SK-N-SH (cell line): ENCODE results near the gene SPG7. TPM values are rescaled to one million over a fixed set of nuclear protein-coding genes. Genes with fewer than 3 reads are reported as not detected.

Experiments
- CTCF ChIA-PET: fragments of 300-600, 350-600 bp; formaldehyde crosslinking; extraction: SDS; loops from one replicate; lab custom pipeline; 2021; lab: Yijun Ruan, JAX
- POLR2A ChIA-PET: fragments of 350-600 bp; sonication (Branson Sonifier 250); formaldehyde crosslinking; extraction: SDS; loops from one replicate; lab custom pipeline; 2020; ENCODE audit warnings: antibody characterized with exemption, inconsistent platforms; lab: Yijun Ruan, JAX
- DNase-seq: peaks from one replicate; pipeline ENCODE4 v3.0.0; 2012
- H2AFZ ChIP-seq: fragments of 200-600 bp; sonication (generic); 2 replicates; pipeline ENCODE4 v1.8.1; 2016; ENCODE audit warnings: antibody characterized with exemption, mild to moderate bottlenecking, low read depth
- H3F3A ChIP-seq: fragments of 200-600 bp; sonication (generic); replicated peaks from 2 replicates; pipeline ENCODE3; 2016; ENCODE audit warnings: antibody characterized with exemption, mild to moderate bottlenecking; ENCODE audit not compliant: insufficient read depth
- H3K27ac ChIP-seq, 2 experiments: fragments of 200-500 bp in 1 of 2; fragments of 200-600 bp in 1 of 2; sonication (Bioruptor generic) in 1 of 2; sonication (generic), shearing (Covaris generic) in 1 of 2; 2 replicates each; pipeline versions ENCODE4 v1.5.1 to v1.6.1; 2014 to 2016; ENCODE audit warnings: low read depth in 2 of 2, inconsistent platforms in 1 of 2, low read length in 1 of 2, mild to moderate bottlenecking in 1 of 2, mixed read lengths in 1 of 2
- H3K27me3 ChIP-seq: fragments of 200-600 bp; sonication (generic), shearing (Covaris generic); 2 replicates; pipeline ENCODE4 v1.6.1; 2016; ENCODE audit warnings: mixed run types; ENCODE audit not compliant: insufficient read depth
- H3K36me3 ChIP-seq, 2 experiments: fragments of 200-500 bp in 1 of 2; fragments of 200-600 bp in 1 of 2; sonication (Bioruptor generic) in 1 of 2; sonication (generic) in 1 of 2; replicated peaks in 1 of 2; 2 replicates each; pipeline versions ENCODE3 to v1.5.1; 2014 to 2016; ENCODE audit warnings: low read length in 1 of 2, mild to moderate bottlenecking in 1 of 2; ENCODE audit not compliant: insufficient read depth in 2 of 2, control insufficient read depth in 1 of 2
- H3K4me1 ChIP-seq, 2 experiments: fragments of 200-500 bp in 1 of 2; fragments of 200-600 bp in 1 of 2; sonication (Bioruptor generic) in 1 of 2; sonication (generic), shearing (Covaris generic) in 1 of 2; 2 replicates each; pipeline versions ENCODE4 v1.5.1 to v1.6.1; 2014 to 2016; ENCODE audit warnings: low read depth in 1 of 2, low read length in 1 of 2, mixed run types in 1 of 2; ENCODE audit not compliant: insufficient read depth in 2 of 2, control insufficient read depth in 1 of 2
- H3K4me2 ChIP-seq: fragments of 200-600 bp; sonication (generic), shearing (Covaris generic); 2 replicates; pipeline ENCODE4 v1.6.1; 2017; ENCODE audit warnings: mixed run types
- H3K4me3 ChIP-seq, 2 experiments: fragments of 200-500 bp in 1 of 2; fragments of 200-600 bp in 1 of 2; sonication (Bioruptor generic) in 1 of 2; sonication (generic), shearing (Covaris generic) in 1 of 2; 2 replicates each; pipeline versions ENCODE4 v1.5.1 to v1.8.1; 2014 to 2016; ENCODE audit warnings: low read depth in 2 of 2, inconsistent platforms in 1 of 2, low read length in 1 of 2, mild to moderate bottlenecking in 1 of 2, mixed read lengths in 1 of 2, moderate library complexity in 1 of 2
- H3K79me2 ChIP-seq: fragments of 200-600 bp; sonication (generic); 2 replicates; pipeline ENCODE4 v1.8.1; 2017; ENCODE audit warnings: mild to moderate bottlenecking; ENCODE audit not compliant: insufficient read depth
- H3K9ac ChIP-seq: fragments of 200-600 bp; sonication (generic); 2 replicates; pipeline ENCODE4 v1.6.1; 2017; ENCODE audit warnings: mixed run types
- H3K9me2 ChIP-seq: fragments of 200-600 bp; sonication (generic); 2 replicates; pipeline ENCODE4 v1.6.1; 2017; ENCODE audit warnings: mixed run types
- H3K9me3 ChIP-seq: fragments of 200-600 bp; sonication (generic); 2 replicates; pipeline ENCODE4 v1.6.1; 2017; ENCODE audit warnings: mixed run types, mild to moderate bottlenecking, moderate library complexity
- H4K20me1 ChIP-seq: fragments of 200-600 bp; sonication (generic); 2 replicates; pipeline ENCODE4 v1.6.1; 2017; ENCODE audit warnings: mild to moderate bottlenecking, mixed run types; ENCODE audit not compliant: insufficient read depth
- ELF1 ChIP-seq: IDR thresholded peaks from 2 replicates; pipeline ENCODE4 v1.4.0; 2012
- EZH2phosphoT487 ChIP-seq: fragments of 200-600 bp; sonication (generic); IDR thresholded peaks from 2 replicates; pipeline ENCODE4 v1.6.1; 2017; ENCODE audit warnings: low read depth, mixed run types, mild to moderate bottlenecking, antibody characterized with exemption, moderate library complexity, borderline replicate concordance
- FOSL2 ChIP-seq: IDR thresholded peaks from 2 replicates; pipeline ENCODE4 v1.4.0; 2012; ENCODE audit warnings: low read depth, mild to moderate bottlenecking, moderate library complexity, borderline replicate concordance
- FOXJ3 ChIP-seq: sonication (generic); formaldehyde crosslinking; IDR thresholded peaks from 2 replicates; pipeline ENCODE4 v1.5.1; 2020; ENCODE audit warnings: mild to moderate bottlenecking, missing genetic modification reagents
- GABPA ChIP-seq: IDR thresholded peaks from 2 replicates; pipeline ENCODE4 v1.4.0; 2012; ENCODE audit warnings: low read depth, mild to moderate bottlenecking
- GATA2 ChIP-seq: sonication (generic); formaldehyde crosslinking; IDR thresholded peaks from 2 replicates; pipeline ENCODE4 v1.5.0; 2020; ENCODE audit warnings: mild to moderate bottlenecking, missing genetic modification reagents
- NRF1 ChIP-seq: IDR thresholded peaks from 2 replicates; pipeline ENCODE4 v1.6.1; 2012; ENCODE audit warnings: low read depth, mild to moderate bottlenecking, low read length
- RAD21 ChIP-seq: IDR thresholded peaks from 2 replicates; pipeline ENCODE4 v1.6.1; 2012; ENCODE audit warnings: mild to moderate bottlenecking, low read length
- RXRA ChIP-seq: IDR thresholded peaks from 2 replicates; pipeline ENCODE4 v1.4.0; 2012; ENCODE audit warnings: low read depth, mild to moderate bottlenecking, borderline replicate concordance
- SMC3 ChIP-seq: IDR thresholded peaks from 2 replicates; pipeline ENCODE4 v1.6.1; 2012; ENCODE audit warnings: low read depth, low read length, improper control_type of control experiment
- TAF1 ChIP-seq: IDR thresholded peaks from 2 replicates; pipeline ENCODE4 v1.6.1; 2012; ENCODE audit warnings: low read depth, mild to moderate bottlenecking, low read length, moderate library complexity, borderline replicate concordance
- TEAD4 ChIP-seq: IDR thresholded peaks from 2 replicates; pipeline ENCODE4 v1.4.0; 2012; ENCODE audit warnings: mild to moderate bottlenecking, borderline replicate concordance; ENCODE audit not compliant: insufficient read depth
- YY1 ChIP-seq: IDR thresholded peaks from 2 replicates; pipeline ENCODE4 v1.4.0; 2012; ENCODE audit warnings: low read depth, mild to moderate bottlenecking
- WGBS: methylation state at CpG from one replicate; pipeline ENCODE4 v1.1.6; 2017; ENCODE audit warnings: low lambda C conversion rate; 5-methylcytosine and 5-hydroxymethylcytosine counted together
- polyA plus RNA-seq, 3 experiments: library from polyadenylated mRNA; depleted of rRNA; stranded (reverse); fragments of >200 nt; gene quantifications; 2 replicates each; pipeline ENCODE4 v1.2.3, GENCODE V29; 2012
- TF ChIP-seq, protein P1 (sequence below): fragments of 200-600 bp; sonication (generic); IDR thresholded peaks from 2 replicates; pipeline ENCODE4 v1.6.1; 2017; ENCODE audit warnings: antibody characterized with exemption, mild to moderate bottlenecking, moderate library complexity
- TF ChIP-seq, protein P2 (sequence below): IDR thresholded peaks from 2 replicates; pipeline ENCODE4; 2012
- TF ChIP-seq, protein P3 (sequence below): fragments of 150-350 bp; IDR thresholded peaks from 2 replicates; pipeline ENCODE4 v1.6.1; 2017; ENCODE audit warnings: antibody characterized with exemption, low read length, low read depth, borderline replicate concordance
- TF ChIP-seq, protein P4 (sequence below): IDR thresholded peaks from 2 replicates; pipeline ENCODE4 v1.6.1; 2012; ENCODE audit warnings: mild to moderate bottlenecking, low read depth, low read length, moderate library complexity
- TF ChIP-seq, protein P5 (sequence below): IDR thresholded peaks from 2 replicates; pipeline ENCODE4 v1.4.0; 2012; ENCODE audit warnings: low read depth
- TF ChIP-seq, protein P6 (sequence below): IDR thresholded peaks from 2 replicates; pipeline ENCODE4 v1.4.0; 2012; ENCODE audit warnings: low read depth, borderline replicate concordance

SPG7 gene
- polyA plus RNA-seq, 1 of the 3 experiments (the other 2 are of a cell fraction) = 100 TPM

- CTCF ChIA-PET = interaction anchor here (0.6 to 2.5 kb wide), 5 partner anchors 8 to 174 kb away, joined by 3 to 11 read pairs (median 3); no protein-coding TSS in a partner anchor
- peak overlapping the region; percentile 84; the same call in 1 of the 2 replicates for H2AFZ ChIP-seq
Measured at GRCh38 chr16:89507214-89507833, 879 bp upstream of the SPG7 start.

More at GRCh38 chr16:89507214-89507833, 879 bp upstream of the SPG7 start:
- POLR2A ChIA-PET = interaction anchor here (0.7 to 2.4 kb wide), 7 partner anchors 12 to 260 kb away, joined by 3 to 8 read pairs (median 4); no protein-coding TSS in a partner anchor
- Histone ChIP-seq H3K9me3 (no peaks in the 10 kb centered on the region), H4K20me1 (peaks cover 19% of the 10 kb centered on the region), H3F3A (peaks cover 12% of the 10 kb centered on the region), H3K9me2 (no peaks in the 10 kb centered on the region), H3K79me2 (peaks cover 56% of the 10 kb centered on the region), H3K4me1 (peaks cover 3 to 13% of the 10 kb centered on the region in 2 experiments; a peak in 2 of 4 replicates), H3K27me3 (no peaks in the 10 kb centered on the region), H3K9ac (peak overlapping the region; percentile 93), H3K27ac (peak overlapping the region; percentile 76 to 79), H3K4me2 (peak overlapping the region; percentile 94), H3K36me3 (peaks cover 5 to 20% of the 10 kb centered on the region in 2 experiments), H3K4me3 (peak overlapping the region; percentile 73 to 83)
- WGBS = 76% methylated on average over 12 of the region's 42 CpGs
- no peak for DNase-seq
- TF ChIP-seq ELF1 (no peak), TEAD4 (no peak), FOXJ3 (CRISPR knock-in tag) (no peak), SMC3 (no peak), YY1 (no peak), EZH2phosphoT487 (no peak), NRF1 (no peak), GABPA (no peak), FOSL2 (no peak), RAD21 (no peak), TAF1 (no peak), GATA2 (no peak), RXRA (no peak)
- TF ChIP-seq, protein P1, sequence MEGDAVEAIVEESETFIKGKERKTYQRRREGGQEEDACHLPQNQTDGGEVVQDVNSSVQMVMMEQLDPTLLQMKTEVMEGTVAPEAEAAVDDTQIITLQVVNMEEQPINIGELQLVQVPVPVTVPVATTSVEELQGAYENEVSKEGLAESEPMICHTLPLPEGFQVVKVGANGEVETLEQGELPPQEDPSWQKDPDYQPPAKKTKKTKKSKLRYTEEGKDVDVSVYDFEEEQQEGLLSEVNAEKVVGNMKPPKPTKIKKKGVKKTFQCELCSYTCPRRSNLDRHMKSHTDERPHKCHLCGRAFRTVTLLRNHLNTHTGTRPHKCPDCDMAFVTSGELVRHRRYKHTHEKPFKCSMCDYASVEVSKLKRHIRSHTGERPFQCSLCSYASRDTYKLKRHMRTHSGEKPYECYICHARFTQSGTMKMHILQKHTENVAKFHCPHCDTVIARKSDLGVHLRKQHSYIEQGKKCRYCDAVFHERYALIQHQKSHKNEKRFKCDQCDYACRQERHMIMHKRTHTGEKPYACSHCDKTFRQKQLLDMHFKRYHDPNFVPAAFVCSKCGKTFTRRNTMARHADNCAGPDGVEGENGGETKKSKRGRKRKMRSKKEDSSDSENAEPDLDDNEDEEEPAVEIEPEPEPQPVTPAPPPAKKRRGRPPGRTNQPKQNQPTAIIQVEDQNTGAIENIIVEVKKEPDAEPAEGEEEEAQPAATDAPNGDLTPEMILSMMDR = no peak
- TF ChIP-seq, protein P2, sequence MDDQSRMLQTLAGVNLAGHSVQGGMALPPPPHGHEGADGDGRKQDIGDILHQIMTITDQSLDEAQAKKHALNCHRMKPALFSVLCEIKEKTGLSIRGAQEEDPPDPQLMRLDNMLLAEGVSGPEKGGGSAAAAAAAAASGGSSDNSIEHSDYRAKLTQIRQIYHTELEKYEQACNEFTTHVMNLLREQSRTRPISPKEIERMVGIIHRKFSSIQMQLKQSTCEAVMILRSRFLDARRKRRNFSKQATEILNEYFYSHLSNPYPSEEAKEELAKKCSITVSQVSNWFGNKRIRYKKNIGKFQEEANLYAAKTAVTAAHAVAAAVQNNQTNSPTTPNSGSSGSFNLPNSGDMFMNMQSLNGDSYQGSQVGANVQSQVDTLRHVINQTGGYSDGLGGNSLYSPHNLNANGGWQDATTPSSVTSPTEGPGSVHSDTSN = no peak
- TF ChIP-seq, protein P3, sequence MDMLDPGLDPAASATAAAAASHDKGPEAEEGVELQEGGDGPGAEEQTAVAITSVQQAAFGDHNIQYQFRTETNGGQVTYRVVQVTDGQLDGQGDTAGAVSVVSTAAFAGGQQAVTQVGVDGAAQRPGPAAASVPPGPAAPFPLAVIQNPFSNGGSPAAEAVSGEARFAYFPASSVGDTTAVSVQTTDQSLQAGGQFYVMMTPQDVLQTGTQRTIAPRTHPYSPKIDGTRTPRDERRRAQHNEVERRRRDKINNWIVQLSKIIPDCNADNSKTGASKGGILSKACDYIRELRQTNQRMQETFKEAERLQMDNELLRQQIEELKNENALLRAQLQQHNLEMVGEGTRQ = no peak
- TF ChIP-seq, protein P4, sequence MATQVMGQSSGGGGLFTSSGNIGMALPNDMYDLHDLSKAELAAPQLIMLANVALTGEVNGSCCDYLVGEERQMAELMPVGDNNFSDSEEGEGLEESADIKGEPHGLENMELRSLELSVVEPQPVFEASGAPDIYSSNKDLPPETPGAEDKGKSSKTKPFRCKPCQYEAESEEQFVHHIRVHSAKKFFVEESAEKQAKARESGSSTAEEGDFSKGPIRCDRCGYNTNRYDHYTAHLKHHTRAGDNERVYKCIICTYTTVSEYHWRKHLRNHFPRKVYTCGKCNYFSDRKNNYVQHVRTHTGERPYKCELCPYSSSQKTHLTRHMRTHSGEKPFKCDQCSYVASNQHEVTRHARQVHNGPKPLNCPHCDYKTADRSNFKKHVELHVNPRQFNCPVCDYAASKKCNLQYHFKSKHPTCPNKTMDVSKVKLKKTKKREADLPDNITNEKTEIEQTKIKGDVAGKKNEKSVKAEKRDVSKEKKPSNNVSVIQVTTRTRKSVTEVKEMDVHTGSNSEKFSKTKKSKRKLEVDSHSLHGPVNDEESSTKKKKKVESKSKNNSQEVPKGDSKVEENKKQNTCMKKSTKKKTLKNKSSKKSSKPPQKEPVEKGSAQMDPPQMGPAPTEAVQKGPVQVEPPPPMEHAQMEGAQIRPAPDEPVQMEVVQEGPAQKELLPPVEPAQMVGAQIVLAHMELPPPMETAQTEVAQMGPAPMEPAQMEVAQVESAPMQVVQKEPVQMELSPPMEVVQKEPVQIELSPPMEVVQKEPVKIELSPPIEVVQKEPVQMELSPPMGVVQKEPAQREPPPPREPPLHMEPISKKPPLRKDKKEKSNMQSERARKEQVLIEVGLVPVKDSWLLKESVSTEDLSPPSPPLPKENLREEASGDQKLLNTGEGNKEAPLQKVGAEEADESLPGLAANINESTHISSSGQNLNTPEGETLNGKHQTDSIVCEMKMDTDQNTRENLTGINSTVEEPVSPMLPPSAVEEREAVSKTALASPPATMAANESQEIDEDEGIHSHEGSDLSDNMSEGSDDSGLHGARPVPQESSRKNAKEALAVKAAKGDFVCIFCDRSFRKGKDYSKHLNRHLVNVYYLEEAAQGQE = no peak
- TF ChIP-seq, protein P5, sequence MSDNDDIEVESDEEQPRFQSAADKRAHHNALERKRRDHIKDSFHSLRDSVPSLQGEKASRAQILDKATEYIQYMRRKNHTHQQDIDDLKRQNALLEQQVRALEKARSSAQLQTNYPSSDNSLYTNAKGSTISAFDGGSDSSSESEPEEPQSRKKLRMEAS = no peak
- TF ChIP-seq, protein P6, sequence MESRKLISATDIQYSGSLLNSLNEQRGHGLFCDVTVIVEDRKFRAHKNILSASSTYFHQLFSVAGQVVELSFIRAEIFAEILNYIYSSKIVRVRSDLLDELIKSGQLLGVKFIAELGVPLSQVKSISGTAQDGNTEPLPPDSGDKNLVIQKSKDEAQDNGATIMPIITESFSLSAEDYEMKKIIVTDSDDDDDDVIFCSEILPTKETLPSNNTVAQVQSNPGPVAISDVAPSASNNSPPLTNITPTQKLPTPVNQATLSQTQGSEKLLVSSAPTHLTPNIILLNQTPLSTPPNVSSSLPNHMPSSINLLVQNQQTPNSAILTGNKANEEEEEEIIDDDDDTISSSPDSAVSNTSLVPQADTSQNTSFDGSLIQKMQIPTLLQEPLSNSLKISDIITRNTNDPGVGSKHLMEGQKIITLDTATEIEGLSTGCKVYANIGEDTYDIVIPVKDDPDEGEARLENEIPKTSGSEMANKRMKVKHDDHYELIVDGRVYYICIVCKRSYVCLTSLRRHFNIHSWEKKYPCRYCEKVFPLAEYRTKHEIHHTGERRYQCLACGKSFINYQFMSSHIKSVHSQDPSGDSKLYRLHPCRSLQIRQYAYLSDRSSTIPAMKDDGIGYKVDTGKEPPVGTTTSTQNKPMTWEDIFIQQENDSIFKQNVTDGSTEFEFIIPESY = no peak
